ENCODE data around the gene POU6F2. TPM values are rescaled to one million over a fixed set of nuclear protein-coding genes. Genes with fewer than 3 reads are reported as not detected.

POU6F2 gene
- total and polyA plus RNA-seq, 9 of the 15 experiments (the other 6 are each of a cell fraction or from before 2014, with no cell fraction given), result 0.29 to 1.5 (median 0.96) TPM

DNA sequence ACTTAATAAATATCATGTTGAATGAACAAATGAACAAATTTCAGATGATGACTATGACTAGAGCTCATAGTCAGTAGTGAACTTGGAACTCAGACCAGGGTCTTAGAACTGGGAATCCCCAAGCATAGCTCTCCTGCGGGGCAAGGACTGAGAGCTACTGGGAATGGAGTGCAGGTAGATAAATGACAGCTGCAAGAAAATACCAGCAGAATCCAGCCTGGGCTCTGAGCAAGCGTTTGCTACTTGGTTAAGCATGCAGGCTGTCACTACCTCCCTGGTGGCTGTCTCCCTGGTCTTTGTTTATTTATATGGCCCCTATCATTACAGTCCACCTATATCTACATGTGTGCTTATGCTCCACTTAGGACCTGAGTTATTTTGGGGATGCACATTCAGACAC lies 208.4 kb downstream of the POU6F2 start:
- CTCF ChIA-PET (ENCODE audit: low intra/inter-chr PET ratio), result no interaction called here
- no peak overlapping the region for H3K4me2 ChIP-seq (ENCODE audit: insufficient read depth, low read length)
- intact Hi-C loops (cut with micrococcal nuclease) (no loop called here), in situ Hi-C loops (cut with MboI) (no loop called here)
- no peaks in the 10 kb centered on the region for H3K36me3 ChIP-seq (ENCODE audit: control insufficient read depth, insufficient read depth, low read length)
- no TSS peak for BruUV-seq (replicated peaks)
- no peak for FAIRE-seq
- peaks cover 2 to 11% of the 10 kb centered on the region in 2 experiments; a peak in 4 of 5 replicates for H3K27me3 ChIP-seq (ENCODE audit: control insufficient read depth in 2 of 2, insufficient read depth in 2 of 2, low read length in 2 of 2)
- no peaks in the 10 kb centered on the region for H3K4me1 ChIP-seq (replicated peaks in 1 of 2; ENCODE audit: control insufficient read depth in 2 of 2, insufficient read depth in 2 of 2, low read length in 2 of 2)
- no peak overlapping the region for H3K4me3 ChIP-seq
- no peak overlapping the region for H3K27ac ChIP-seq (ENCODE audit: extremely low read depth, low read depth, low read length)
- H3K9me3 ChIP-seq (replicated peaks; ENCODE audit: control insufficient read depth, insufficient read depth, low read depth, low read length), result no peaks in the 10 kb centered on the region
- H4K20me1 ChIP-seq (replicated peaks; ENCODE audit: control insufficient read depth, insufficient read depth, low read length), result 0 out of 2 replicates have a peak, but pooled peaks cover 3% of the 10 kb centered on the region
- WGBS (ENCODE audit: insufficient coverage, low coverage, missing lambda C conversion rate), result 0% methylated on average over 2 of the region's 2 CpGs
- no peak overlapping the region for H2AFZ ChIP-seq (ENCODE audit: low read depth, low read length)
- ATAC-seq, result no peak
- H3K9ac ChIP-seq (ENCODE audit: insufficient read depth in 1 of 2, low read depth in 2 of 2, low read length in 2 of 2), result no peak overlapping the region
- no peak for DNase-seq (ENCODE audit: extremely low read depth in 1 of 4, low spot score in 3 of 4)
- no peaks in the 10 kb centered on the region for H3K79me2 ChIP-seq (ENCODE audit: control insufficient read depth, insufficient read depth, low read length)
- H3K9me1 ChIP-seq (ENCODE audit: control insufficient read depth, insufficient read depth, low read length), result no peaks in the 10 kb centered on the region
- TF ChIP-seq MBD2 (IDR thresholded peaks at IDR 0.05; ENCODE audit: borderline replicate concordance, low read depth) (no peak), BCOR (IDR thresholded peaks at IDR 0.05) (no peak), ZBED1 (IDR thresholded peaks at IDR 0.05) (no peak), ZC3H8 (IDR thresholded peaks at IDR 0.05) (no peak), RUNX1 (IDR thresholded peaks at IDR 0.05; ENCODE audit: low read depth) (no peak), DIDO1 (tag; IDR thresholded peaks at IDR 0.05; ENCODE audit: low read depth) (no peak), PML (IDR thresholded peaks at IDR 0.05; ENCODE audit: low read length) (no peak), RBM25 (IDR thresholded peaks at IDR 0.05; ENCODE audit: low read depth, low read length, severe bottlenecking) (no peak), U2AF2 (optimal IDR thresholded peaks at IDR 0.05; ENCODE audit: low read depth, low read length) (no peak), CEBPB (tag; IDR thresholded peaks at IDR 0.05) (no peak), BMI1 (IDR thresholded peaks at IDR 0.05; ENCODE audit: low read length) (no peak)
- TF ChIP-seq, protein P1, sequence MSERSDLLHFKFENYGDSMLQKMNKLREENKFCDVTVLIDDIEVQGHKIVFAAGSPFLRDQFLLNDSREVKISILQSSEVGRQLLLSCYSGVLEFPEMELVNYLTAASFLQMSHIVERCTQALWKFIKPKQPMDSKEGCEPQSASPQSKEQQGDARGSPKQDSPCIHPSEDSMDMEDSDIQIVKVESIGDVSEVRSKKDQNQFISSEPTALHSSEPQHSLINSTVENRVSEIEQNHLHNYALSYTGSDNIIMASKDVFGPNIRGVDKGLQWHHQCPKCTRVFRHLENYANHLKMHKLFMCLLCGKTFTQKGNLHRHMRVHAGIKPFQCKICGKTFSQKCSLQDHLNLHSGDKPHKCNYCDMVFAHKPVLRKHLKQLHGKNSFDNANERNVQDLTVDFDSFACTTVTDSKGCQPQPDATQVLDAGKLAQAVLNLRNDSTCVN (CRISPR knock-in tag; IDR thresholded peaks at IDR 0.05), result no peak
- POLR2A ChIA-PET, result interaction anchor here (0.6 kb wide), 2 partner anchors 15 to 34 kb away, joined by 3 read pairs; no protein-coding TSS in a partner anchor
